HEK293 (cell line): Measurements from ENCODE around the gene IL2RA.

ENCODE experiments used
- CTCF ChIA-PET: fragments of 350-600 bp; formaldehyde crosslinking; extraction: SDS; loops from one replicate; lab custom pipeline; 2021; ENCODE audit warnings: antibody characterized with exemption; lab: Yijun Ruan, JAX
- POLR2A ChIA-PET: fragments of 300-600 bp; formaldehyde crosslinking; extraction: SDS; loops from one replicate; lab custom pipeline; 2020; ENCODE audit warnings: antibody characterized with exemption, inconsistent platforms; lab: Yijun Ruan, JAX
- H3K27ac ChIP-seq: fragments of 200-500 bp; sonication (Bioruptor generic); 2 replicates; pipeline ENCODE4 v1.5.1; 2014; ENCODE audit warnings: low read depth, low read length, control low read depth, inconsistent platforms; ENCODE audit errors: extremely low read depth
- H3K36me3 ChIP-seq, 2 experiments: fragments of 200-500 bp in 1 of 2; sonication (Bioruptor generic) in 1 of 2; 1 replicate in 1 of 2; 2 replicates in 1 of 2; pipeline ENCODE4 v1.5.1; 2014 to 2017; ENCODE audit warnings: inconsistent platforms in 2 of 2, low read length in 2 of 2; ENCODE audit not compliant: control insufficient read depth in 2 of 2, insufficient read depth in 1 of 2
- H3K4me1 ChIP-seq: fragments of 200-500 bp; sonication (Bioruptor generic); 2 replicates; pipeline ENCODE4 v1.5.1; 2014; ENCODE audit warnings: mild to moderate bottlenecking, low read length, inconsistent platforms; ENCODE audit not compliant: control insufficient read depth, insufficient read depth
- H3K4me3 ChIP-seq: 2 replicates; pipeline ENCODE4 v1.5.1; 2011; ENCODE audit warnings: low read depth, mild to moderate bottlenecking, control low read depth, low read length, moderate library complexity
- H3K9me3 ChIP-seq: fragments of 200-500 bp; sonication (Bioruptor generic); 2 replicates; pipeline ENCODE4 v1.5.1; 2014; ENCODE audit warnings: low read depth, low read length, inconsistent platforms; ENCODE audit not compliant: control insufficient read depth, insufficient read depth
- PRDM1 ChIP-seq: fragments of 450-650 bp; formaldehyde crosslinking; IDR thresholded peaks from 2 replicates; pipeline ENCODE4; 2016; ENCODE audit warnings: missing biosample characterization, missing genetic modification characterization
- PRDM4 ChIP-seq: fragments of 450-650 bp; formaldehyde crosslinking; IDR thresholded peaks from 2 replicates; pipeline ENCODE4 v1.5.1; 2017; ENCODE audit warnings: missing biosample characterization, missing genetic modification characterization
- PRDM6 ChIP-seq: fragments of 450-650 bp; formaldehyde crosslinking; IDR thresholded peaks from 2 replicates; pipeline ENCODE4 v1.5.1; 2017; ENCODE audit warnings: missing biosample characterization, missing genetic modification characterization
- ZNF174 ChIP-seq: fragments of 450-650 bp; formaldehyde crosslinking; IDR thresholded peaks from 2 replicates; pipeline ENCODE4 v1.5.0; 2017; ENCODE audit warnings: missing biosample characterization, mild to moderate bottlenecking, missing genetic modification characterization
- ZNF266 ChIP-seq: fragments of 450-650 bp; formaldehyde crosslinking; IDR thresholded peaks from 2 replicates; pipeline ENCODE4 v1.5.1; 2016; ENCODE audit warnings: missing biosample characterization, missing genetic modification characterization, low read depth
- ZNF280C ChIP-seq: fragments of 450-650 bp; formaldehyde crosslinking; IDR thresholded peaks from 2 replicates; pipeline ENCODE4 v1.5.1; 2016; ENCODE audit warnings: missing biosample characterization, missing genetic modification characterization
- ZNF560 ChIP-seq: fragments of 450-650 bp; formaldehyde crosslinking; IDR thresholded peaks from 2 replicates; pipeline ENCODE4 v1.5.1; 2017; ENCODE audit warnings: missing biosample characterization, missing genetic modification characterization, borderline replicate concordance
- ZNF626 ChIP-seq: fragments of 450-650 bp; sonication (Bioruptor Pico); formaldehyde crosslinking; IDR thresholded peaks from 2 replicates; pipeline ENCODE4 v1.5.1; 2018; ENCODE audit warnings: missing biosample characterization, missing genetic modification characterization, inconsistent platforms
- ZNF777 ChIP-seq: fragments of 450-650 bp; formaldehyde crosslinking; IDR thresholded peaks from 2 replicates; pipeline ENCODE4 v1.5.1; 2017; ENCODE audit warnings: missing biosample characterization, missing genetic modification characterization, borderline replicate concordance
- ZNF785 ChIP-seq: fragments of 450-650 bp; formaldehyde crosslinking; IDR thresholded peaks from 2 replicates; pipeline ENCODE4 v1.5.1; 2016; ENCODE audit warnings: missing biosample characterization, missing genetic modification characterization
- ZSCAN23 ChIP-seq: fragments of 450-650 bp; formaldehyde crosslinking; IDR thresholded peaks from 2 replicates; pipeline ENCODE4 v1.5.1; 2016; ENCODE audit warnings: missing biosample characterization, missing genetic modification characterization
- ZSCAN30 ChIP-seq: fragments of 450-650 bp; IDR thresholded peaks from 2 replicates; pipeline ENCODE4 v1.5.1; 2018; ENCODE audit warnings: missing biosample characterization, mild to moderate bottlenecking, missing genetic modification characterization, moderate library complexity
- TF ChIP-seq, protein P1 (sequence below): fragments of 450-650 bp; formaldehyde crosslinking; IDR thresholded peaks from 2 replicates; pipeline ENCODE4 v1.5.1; 2016; ENCODE audit warnings: missing biosample characterization, missing genetic modification characterization, borderline replicate concordance
- TF ChIP-seq, protein P2 (sequence below): fragments of 450-650 bp; formaldehyde crosslinking; IDR thresholded peaks from 2 replicates; pipeline ENCODE4 v1.5.1; 2016; ENCODE audit warnings: missing biosample characterization, missing genetic modification characterization
- TF ChIP-seq, protein P3 (sequence below): fragments of 450-650 bp; formaldehyde crosslinking; IDR thresholded peaks from 2 replicates; pipeline ENCODE4 v1.5.1; 2016; ENCODE audit warnings: missing biosample characterization, missing genetic modification characterization

Gene IL2RA

DNA sequence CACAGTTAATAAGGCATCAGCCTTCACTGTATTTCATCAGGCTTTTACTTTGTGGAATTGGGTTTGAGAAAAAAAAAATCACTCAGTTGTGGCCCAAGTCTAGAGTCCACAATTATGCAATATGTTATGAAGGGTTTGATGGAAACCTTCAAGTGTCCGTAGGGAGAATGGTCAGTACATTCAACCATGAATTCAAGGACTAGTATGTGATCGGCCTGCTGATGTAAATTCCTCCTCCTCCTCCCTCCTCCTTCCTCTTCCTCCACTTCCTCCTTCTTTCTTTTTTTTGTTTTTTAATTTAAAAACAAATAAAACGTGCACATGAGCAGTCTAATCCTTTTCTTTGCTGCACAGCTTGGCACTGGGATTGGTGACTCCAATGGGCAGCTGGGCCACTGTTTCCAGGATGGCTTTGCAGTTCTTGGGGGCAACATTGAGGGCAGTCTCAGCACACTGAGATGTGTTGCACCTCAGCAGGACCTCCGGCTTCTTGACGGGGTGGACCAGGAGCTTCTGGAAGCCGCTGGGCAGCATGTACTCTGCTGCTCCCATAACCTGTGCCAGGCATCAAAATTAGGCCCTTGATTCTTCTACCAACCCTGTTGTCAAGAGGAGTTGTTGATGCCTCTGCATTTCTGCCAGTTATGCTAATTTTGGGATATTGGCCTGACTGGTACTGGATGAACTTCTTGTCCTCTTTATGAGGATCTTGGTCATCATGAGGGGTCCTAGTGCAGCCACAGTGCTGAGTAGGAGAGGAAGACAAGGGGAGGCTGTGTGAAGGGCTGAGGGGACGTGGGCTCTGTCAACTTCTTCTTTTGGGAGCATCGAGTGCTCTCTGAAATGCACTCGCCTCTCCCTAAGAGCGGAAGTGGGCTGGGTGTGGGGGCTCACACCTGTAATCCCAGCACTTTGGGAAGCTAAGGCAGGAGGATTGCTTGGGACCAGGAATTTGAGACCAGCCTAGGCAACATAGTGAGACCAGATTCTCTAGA lies 9.3 kb upstream of the IL2RA start (continued):
- TF ChIP-seq PRDM4 (tag by site-specific recombination) = no peak
- no peak for TF ChIP-seq ZNF777 (tag by site-specific recombination)
- TF ChIP-seq, protein P1, sequence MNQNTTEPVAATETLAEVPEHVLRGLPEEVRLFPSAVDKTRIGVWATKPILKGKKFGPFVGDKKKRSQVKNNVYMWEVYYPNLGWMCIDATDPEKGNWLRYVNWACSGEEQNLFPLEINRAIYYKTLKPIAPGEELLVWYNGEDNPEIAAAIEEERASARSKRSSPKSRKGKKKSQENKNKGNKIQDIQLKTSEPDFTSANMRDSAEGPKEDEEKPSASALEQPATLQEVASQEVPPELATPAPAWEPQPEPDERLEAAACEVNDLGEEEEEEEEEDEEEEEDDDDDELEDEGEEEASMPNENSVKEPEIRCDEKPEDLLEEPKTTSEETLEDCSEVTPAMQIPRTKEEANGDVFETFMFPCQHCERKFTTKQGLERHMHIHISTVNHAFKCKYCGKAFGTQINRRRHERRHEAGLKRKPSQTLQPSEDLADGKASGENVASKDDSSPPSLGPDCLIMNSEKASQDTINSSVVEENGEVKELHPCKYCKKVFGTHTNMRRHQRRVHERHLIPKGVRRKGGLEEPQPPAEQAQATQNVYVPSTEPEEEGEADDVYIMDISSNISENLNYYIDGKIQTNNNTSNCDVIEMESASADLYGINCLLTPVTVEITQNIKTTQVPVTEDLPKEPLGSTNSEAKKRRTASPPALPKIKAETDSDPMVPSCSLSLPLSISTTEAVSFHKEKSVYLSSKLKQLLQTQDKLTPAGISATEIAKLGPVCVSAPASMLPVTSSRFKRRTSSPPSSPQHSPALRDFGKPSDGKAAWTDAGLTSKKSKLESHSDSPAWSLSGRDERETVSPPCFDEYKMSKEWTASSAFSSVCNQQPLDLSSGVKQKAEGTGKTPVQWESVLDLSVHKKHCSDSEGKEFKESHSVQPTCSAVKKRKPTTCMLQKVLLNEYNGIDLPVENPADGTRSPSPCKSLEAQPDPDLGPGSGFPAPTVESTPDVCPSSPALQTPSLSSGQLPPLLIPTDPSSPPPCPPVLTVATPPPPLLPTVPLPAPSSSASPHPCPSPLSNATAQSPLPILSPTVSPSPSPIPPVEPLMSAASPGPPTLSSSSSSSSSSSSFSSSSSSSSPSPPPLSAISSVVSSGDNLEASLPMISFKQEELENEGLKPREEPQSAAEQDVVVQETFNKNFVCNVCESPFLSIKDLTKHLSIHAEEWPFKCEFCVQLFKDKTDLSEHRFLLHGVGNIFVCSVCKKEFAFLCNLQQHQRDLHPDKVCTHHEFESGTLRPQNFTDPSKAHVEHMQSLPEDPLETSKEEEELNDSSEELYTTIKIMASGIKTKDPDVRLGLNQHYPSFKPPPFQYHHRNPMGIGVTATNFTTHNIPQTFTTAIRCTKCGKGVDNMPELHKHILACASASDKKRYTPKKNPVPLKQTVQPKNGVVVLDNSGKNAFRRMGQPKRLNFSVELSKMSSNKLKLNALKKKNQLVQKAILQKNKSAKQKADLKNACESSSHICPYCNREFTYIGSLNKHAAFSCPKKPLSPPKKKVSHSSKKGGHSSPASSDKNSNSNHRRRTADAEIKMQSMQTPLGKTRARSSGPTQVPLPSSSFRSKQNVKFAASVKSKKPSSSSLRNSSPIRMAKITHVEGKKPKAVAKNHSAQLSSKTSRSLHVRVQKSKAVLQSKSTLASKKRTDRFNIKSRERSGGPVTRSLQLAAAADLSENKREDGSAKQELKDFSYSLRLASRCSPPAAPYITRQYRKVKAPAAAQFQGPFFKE (tag by site-specific recombination) = no peak
- TF ChIP-seq ZNF266 (tag by site-specific recombination) = no peak
- no peak for TF ChIP-seq ZSCAN23 (tag by site-specific recombination)
- TF ChIP-seq ZSCAN30 (tag by site-specific recombination) = no peak
- TF ChIP-seq, protein P2, sequence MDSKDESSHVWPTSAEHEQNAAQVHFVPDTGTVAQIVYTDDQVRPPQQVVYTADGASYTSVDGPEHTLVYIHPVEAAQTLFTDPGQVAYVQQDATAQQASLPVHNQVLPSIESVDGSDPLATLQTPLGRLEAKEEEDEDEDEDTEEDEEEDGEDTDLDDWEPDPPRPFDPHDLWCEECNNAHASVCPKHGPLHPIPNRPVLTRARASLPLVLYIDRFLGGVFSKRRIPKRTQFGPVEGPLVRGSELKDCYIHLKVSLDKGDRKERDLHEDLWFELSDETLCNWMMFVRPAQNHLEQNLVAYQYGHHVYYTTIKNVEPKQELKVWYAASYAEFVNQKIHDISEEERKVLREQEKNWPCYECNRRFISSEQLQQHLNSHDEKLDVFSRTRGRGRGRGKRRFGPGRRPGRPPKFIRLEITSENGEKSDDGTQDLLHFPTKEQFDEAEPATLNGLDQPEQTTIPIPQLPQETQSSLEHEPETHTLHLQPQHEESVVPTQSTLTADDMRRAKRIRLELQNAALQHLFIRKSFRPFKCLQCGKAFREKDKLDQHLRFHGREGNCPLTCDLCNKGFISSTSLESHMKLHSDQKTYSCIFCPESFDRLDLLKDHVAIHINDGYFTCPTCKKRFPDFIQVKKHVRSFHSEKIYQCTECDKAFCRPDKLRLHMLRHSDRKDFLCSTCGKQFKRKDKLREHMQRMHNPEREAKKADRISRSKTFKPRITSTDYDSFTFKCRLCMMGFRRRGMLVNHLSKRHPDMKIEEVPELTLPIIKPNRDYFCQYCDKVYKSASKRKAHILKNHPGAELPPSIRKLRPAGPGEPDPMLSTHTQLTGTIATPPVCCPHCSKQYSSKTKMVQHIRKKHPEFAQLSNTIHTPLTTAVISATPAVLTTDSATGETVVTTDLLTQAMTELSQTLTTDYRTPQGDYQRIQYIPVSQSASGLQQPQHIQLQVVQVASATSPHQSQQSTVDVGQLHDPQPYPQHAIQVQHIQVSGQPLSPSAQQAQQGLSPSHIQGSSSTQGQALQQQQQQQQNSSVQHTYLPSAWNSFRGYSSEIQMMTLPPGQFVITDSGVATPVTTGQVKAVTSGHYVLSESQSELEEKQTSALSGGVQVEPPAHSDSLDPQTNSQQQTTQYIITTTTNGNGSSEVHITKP (tag by site-specific recombination) = no peak
- TF ChIP-seq ZNF626 (tag by site-specific recombination) = no peak
- TF ChIP-seq ZNF785 (tag by site-specific recombination) = no peak
- TF ChIP-seq PRDM1 (tag by site-specific recombination) = no peak

GRCh38 chr10:6070660-6071059 lies 8.5 kb upstream of the IL2RA start:
- H3K36me3 ChIP-seq = no peaks in the 10 kb centered on the region
- H3K4me3 ChIP-seq = no peak overlapping the region
- H3K4me1 ChIP-seq = no peaks in the 10 kb centered on the region
- ChIA-PET CTCF (no interaction called here), POLR2A (no interaction called here)
- H3K27ac ChIP-seq = no peak overlapping the region
- no peaks in the 10 kb centered on the region for H3K9me3 ChIP-seq
- no peak for TF ChIP-seq PRDM6 (tag by site-specific recombination)
- no peak for TF ChIP-seq ZNF280C (tag by site-specific recombination)
- no peak for TF ChIP-seq ZNF560 (tag by site-specific recombination)
- TF ChIP-seq, protein P3, sequence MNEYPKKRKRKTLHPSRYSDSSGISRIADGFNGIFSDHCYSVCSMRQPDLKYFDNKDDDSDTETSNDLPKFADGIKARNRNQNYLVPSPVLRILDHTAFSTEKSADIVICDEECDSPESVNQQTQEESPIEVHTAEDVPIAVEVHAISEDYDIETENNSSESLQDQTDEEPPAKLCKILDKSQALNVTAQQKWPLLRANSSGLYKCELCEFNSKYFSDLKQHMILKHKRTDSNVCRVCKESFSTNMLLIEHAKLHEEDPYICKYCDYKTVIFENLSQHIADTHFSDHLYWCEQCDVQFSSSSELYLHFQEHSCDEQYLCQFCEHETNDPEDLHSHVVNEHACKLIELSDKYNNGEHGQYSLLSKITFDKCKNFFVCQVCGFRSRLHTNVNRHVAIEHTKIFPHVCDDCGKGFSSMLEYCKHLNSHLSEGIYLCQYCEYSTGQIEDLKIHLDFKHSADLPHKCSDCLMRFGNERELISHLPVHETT (tag by site-specific recombination) = no peak
- TF ChIP-seq ZNF174 (tag by site-specific recombination) = no peak
